ENCODE data around the gene FOXP1.

- TF ChIP-seq CTCF (IDR thresholded peaks at IDR 0.05) (no peak), POLR2A (IDR thresholded peaks at IDR 0.05) (no peak)
Observed at GRCh38 chr3:71135373-71136088, 448.0 kb downstream of the FOXP1 start.
